ENCODE measurements around the gene SRP19.

GRCh38 chr5:112820246-112820645 lies 40.8 kb upstream of the SRP19 start:
- TF ChIP-seq POLR2A (IDR thresholded peaks at IDR 0.05), result no peak
- TF ChIP-seq CTCF (IDR thresholded peaks at IDR 0.05), result no peak

All from uterus (tissue), 2 donors.